Measurements from ENCODE around the gene KRTAP20-2. TPM values are rescaled to one million over a fixed set of nuclear protein-coding genes. Genes with fewer than 3 reads are reported as not detected.

KRTAP20-2 gene
- not detected in 2 replicates for total RNA-seq

DNA sequence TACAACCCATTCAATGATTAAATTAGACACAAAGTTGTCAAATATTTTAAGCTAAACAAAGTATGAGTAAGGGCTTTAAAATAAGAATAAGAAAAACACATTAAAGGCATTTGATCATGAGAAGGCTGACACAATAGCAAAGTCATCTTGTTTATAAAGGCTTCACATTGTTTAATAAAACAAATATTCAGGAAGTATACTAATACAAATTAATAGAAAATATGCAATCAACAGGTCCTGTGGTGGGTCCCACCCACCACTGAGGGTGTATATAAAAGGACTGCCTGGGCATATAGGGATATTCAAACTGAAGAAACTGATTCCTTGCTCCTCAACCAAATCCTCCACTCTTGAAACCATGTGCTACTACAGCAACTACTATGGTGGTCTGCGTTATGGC is at the start of gene KRTAP20-2:
Gene KRTAP20-2, plus strand, starts transcription at position 301 of the 400 bp plus-strand sequence. Its CDS starts 58 bp downstream, at position 359.
- DNase-seq (ENCODE audit: low read depth in 2 of 2) = no peak

- no peak for DNase-seq (ENCODE audit: low read depth in 2 of 2)
Measured at GRCh38 chr21:30590297-30590696, 44.7 kb upstream of the KRTAP20-2 start, which contains the start of gene KRTAP22-2. Gene KRTAP22-2 (minus strand): TSS chr21:30590397.

DNA sequence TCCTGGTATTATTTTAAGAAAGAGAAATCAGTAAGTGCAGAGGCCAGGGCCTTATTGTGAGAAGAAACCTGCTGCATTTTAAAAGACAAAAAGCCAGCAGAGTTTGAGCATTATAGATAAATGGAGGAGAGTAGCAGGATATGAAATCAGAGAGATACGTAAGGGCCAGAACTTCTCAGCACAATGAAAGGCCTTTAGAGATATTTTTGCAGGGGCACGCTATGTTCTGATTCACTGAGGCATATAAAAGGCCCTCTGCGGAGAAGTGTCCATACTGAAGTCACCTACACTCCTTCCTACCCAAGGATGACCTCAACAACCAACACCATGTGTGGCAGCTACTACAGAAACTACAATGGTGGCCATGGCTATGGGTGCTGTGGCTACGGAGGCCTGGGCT is 42.9 kb upstream of the KRTAP20-2 start, which contains the start of gene KRTAP6-3:
Gene KRTAP6-3, plus strand, starts transcription at position 301 of the 400 bp plus-strand sequence. Its CDS starts 6 bp downstream, at position 307.
- no peak for DNase-seq (ENCODE audit: low read depth in 2 of 2)

DNA sequence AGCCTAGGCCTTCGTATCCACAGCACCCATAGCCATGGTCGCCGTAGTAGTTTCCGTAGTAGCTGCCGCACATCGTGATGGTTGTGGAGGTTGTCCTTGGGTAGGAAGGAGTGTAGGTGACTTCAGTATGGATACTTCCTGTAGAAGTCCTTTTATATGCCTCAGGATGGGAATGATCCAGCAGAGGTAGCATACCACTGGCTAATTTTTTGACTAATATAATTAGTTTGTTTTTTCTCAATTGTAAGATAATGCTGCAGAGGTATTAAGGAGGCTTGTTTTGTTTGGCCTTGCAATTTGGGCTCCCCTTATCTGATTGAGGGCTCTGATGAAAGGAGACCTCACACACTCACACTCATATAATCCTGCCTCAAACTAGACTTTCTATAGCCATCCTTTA is 36.2 kb upstream of the KRTAP20-2 start, which contains the start of gene KRTAP6-2:
Gene KRTAP6-2, minus strand, starts transcription at position 101 of the 400 bp plus-strand sequence. Its CDS starts 28 bp downstream, at position 73.
- no peak for DNase-seq (ENCODE audit: low read depth in 2 of 2)

- no peak for DNase-seq (ENCODE audit: low read depth in 2 of 2)
Measured at GRCh38 chr21:30600787-30601186, 34.2 kb upstream of the KRTAP20-2 start, which contains the start of gene KRTAP22-1. Gene KRTAP22-1 (plus strand): TSS chr21:30601087.

DNA sequence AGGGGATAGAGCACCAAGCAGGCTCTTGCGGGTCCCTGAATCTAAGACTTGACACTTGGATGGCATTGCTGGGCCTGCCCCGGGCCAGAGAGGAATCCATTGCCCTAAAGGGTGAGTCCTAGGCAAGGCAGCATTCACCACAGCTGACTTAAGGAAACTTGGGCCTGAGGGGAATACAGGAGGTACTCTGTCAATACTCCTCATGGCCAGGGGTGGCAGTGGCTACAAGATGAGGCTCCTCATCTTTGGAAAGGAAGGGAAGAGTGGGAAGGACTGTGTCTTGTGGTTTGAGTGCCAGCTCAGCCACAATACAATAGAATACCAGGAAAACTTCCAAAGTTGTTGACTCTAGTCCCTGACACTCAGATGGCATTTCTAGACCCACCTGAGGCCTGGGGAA is 29.0 kb upstream of the KRTAP20-2 start:
- no peak for DNase-seq (ENCODE audit: low read depth in 2 of 2)

GRCh38 chr21:30612132-30612531 is 22.9 kb upstream of the KRTAP20-2 start:
- no peak for DNase-seq (ENCODE audit: low read depth in 2 of 2)

- DNase-seq (ENCODE audit: low read depth in 2 of 2) = no peak
Measured at GRCh38 chr21:30613836-30614235, 21.2 kb upstream of the KRTAP20-2 start, which contains the start of gene KRTAP6-1. Gene KRTAP6-1 (minus strand): TSS chr21:30613930. CDS start chr21:30613904, 26 bp downstream.

GRCh38 chr21:30615199-30615598 is 19.8 kb upstream of the KRTAP20-2 start:
- no peak for DNase-seq (ENCODE audit: low read depth in 2 of 2)

- DNase-seq (ENCODE audit: low read depth in 2 of 2) = no peak
Measured at GRCh38 chr21:30616125-30616524, 18.9 kb upstream of the KRTAP20-2 start, which contains the start of gene KRTAP20-1. Gene KRTAP20-1 (plus strand): TSS chr21:30616425. CDS start chr21:30616455, 30 bp downstream.

DNA sequence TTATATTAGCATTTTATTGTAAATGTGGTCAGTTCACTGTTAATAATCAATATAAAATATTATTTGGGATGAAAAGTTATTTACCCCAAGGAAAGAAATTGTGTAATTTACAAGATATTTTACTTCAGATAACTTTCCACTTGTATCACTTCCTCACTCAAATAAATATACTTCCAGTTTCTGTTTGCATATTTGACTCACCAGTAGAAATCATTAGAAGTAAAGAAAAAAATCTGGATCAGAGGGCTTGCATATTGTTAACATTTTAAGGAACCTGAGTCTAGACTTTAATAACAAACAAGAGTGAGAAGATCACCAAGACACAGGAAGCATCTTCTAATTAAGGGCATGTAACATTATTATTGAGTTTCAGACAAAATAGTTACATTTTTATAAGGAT is 14.9 kb upstream of the KRTAP20-2 start:
- no peak for DNase-seq (ENCODE audit: low read depth in 2 of 2)

- no peak for DNase-seq (ENCODE audit: low read depth in 2 of 2)
Measured at GRCh38 chr21:30620522-30620921, 14.5 kb upstream of the KRTAP20-2 start, which contains the start of gene KRTAP20-4. Gene KRTAP20-4 (plus strand): TSS chr21:30620627.

GRCh38 chr21:30623362-30623761 is 11.6 kb upstream of the KRTAP20-2 start:
- no peak for DNase-seq (ENCODE audit: low read depth in 2 of 2)

- no peak for DNase-seq (ENCODE audit: low read depth in 2 of 2)
Measured at GRCh38 chr21:30625449-30626165, 9.4 kb upstream of the KRTAP20-2 start.

DNA sequence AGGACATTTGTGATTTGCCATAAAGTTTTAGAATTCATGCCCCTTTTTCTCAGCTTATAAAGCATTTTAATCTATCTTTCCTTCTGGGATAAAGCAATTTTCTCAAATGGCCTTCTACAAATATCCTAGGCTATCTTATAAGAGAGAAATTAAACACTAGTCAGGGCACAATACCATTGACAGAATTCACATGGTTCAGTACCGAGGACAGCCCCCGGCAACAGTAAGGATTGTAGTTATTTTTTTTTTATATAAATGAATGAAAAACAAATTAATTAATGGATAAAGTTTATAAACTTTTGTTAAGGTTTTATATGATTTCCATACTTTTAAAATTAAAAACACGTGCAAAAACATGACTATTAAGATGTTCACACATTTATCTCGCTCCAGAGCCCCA is 6.9 kb upstream of the KRTAP20-2 start:
- DNase-seq (ENCODE audit: low read depth in 2 of 2) = no peak

- no peak for DNase-seq (ENCODE audit: low read depth in 2 of 2)
Measured at GRCh38 chr21:30629200-30629599, 5.8 kb upstream of the KRTAP20-2 start.

DNA sequence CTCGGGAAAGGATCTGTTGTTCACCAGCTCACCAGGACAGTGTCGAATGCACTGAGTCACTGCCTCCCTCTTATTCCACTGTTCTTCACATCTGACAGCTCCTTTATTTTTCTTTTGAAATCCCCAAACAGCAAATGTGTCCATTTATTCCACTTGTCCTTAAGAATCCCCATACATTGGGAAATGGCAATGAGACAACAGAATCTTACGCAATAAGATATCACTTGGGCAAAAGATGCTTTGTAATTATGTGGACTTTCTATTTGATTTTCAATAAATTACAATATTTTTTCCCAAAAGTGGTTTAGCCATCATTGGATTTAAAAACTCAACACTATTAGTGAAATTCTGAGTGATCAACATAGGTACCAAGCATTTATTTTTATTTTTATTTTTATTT is 3.7 kb downstream of the KRTAP20-2 start:
- no peak for DNase-seq (ENCODE audit: low read depth in 2 of 2)

- DNase-seq (ENCODE audit: low read depth in 2 of 2) = no peak
Measured at GRCh38 chr21:30642564-30642963, 7.6 kb downstream of the KRTAP20-2 start, which contains the start of gene KRTAP20-3. Gene KRTAP20-3 (plus strand): TSS chr21:30642864.

GRCh38 chr21:30646904-30647414 is 12.0 kb downstream of the KRTAP20-2 start:
- DNase-seq (ENCODE audit: low read depth in 2 of 2) = no peak

- no peak for DNase-seq (ENCODE audit: low read depth in 2 of 2)
Measured at GRCh38 chr21:30652891-30653290, 17.9 kb downstream of the KRTAP20-2 start.

GRCh38 chr21:30668776-30669175 is 33.8 kb downstream of the KRTAP20-2 start:
- no peak for DNase-seq (ENCODE audit: low read depth in 2 of 2)

- no peak for DNase-seq (ENCODE audit: low read depth in 2 of 2)
Measured at GRCh38 chr21:30672985-30673650, 38.1 kb downstream of the KRTAP20-2 start.
